HG03439 (cell line): ENCODE data around the gene IL10RA.

Experiments used
- ATAC-seq: cut with Tn5 transposase; IDR thresholded peaks from one replicate; pipeline ENCODE4 v1.9.1; 2021; ENCODE audit warnings: mild to moderate bottlenecking, moderate library complexity; ENCODE audit not compliant: unreplicated experiment

Gene IL10RA

DNA sequence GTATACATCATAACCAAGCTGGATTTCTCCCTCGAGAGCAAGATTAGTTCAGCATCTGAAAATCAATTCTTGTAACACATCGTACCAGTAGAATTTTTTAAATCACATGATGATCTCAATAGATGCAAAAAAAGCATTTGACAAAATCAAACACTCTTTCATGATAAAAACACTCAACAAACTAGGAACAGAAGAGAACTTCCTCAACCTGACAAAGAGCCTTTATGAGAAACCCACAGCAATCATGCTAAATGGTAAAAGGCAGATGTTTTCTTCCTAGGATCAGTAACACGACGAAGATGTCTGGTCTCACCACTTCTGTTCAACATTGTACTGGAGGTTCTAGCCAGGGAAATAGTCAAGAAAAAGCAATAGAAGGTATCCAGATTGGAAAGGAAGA is 56.6 kb downstream of the IL10RA start:
- no peak for ATAC-seq

- ATAC-seq: no peak
These were observed 59.0 kb downstream of the IL10RA start for GRCh38 chr11:118045191-118045590.

DNA sequence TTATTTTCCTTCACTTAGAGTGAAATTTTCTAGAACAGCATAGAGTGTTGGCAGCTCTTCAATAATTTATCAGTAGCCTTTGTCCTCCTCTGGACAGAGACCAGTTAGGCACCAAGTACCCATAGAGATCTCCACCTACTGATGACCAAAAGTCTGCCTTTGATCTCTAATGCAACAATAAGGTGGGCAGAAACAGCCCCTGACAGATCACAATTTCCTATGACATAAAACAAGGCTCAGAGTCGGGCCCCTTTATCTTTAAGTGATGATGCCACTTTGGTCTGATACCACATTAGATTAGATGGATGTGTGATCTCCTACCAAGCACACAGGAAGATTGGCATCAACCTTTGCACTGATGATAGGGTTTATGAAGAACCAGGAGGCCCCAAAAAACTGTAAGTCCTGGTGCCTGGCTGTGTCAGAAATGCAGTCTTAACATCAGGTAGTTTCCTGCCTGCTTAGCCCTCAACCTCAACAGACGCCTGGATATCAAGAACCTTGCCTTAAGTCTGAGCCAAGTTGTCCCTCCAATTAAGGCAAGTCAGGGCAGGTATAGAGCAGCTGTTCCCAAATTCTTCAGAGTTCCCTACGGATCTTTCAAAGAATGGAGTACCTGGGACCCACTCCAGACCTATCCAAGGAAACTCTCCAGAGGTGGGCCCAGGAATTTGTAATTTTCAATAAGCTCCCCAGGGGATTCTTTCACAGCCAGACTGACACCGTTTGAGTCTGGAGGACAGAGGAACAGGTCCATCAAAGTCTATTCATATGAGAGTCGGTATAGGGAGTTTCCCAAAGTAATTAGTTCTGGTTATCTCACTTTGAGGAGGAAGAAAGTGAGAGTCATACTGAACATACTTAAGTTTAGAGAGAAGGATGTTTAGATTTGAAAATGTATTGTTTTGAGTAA is 60.1 kb downstream of the IL10RA start:
- no peak for ATAC-seq

DNA sequence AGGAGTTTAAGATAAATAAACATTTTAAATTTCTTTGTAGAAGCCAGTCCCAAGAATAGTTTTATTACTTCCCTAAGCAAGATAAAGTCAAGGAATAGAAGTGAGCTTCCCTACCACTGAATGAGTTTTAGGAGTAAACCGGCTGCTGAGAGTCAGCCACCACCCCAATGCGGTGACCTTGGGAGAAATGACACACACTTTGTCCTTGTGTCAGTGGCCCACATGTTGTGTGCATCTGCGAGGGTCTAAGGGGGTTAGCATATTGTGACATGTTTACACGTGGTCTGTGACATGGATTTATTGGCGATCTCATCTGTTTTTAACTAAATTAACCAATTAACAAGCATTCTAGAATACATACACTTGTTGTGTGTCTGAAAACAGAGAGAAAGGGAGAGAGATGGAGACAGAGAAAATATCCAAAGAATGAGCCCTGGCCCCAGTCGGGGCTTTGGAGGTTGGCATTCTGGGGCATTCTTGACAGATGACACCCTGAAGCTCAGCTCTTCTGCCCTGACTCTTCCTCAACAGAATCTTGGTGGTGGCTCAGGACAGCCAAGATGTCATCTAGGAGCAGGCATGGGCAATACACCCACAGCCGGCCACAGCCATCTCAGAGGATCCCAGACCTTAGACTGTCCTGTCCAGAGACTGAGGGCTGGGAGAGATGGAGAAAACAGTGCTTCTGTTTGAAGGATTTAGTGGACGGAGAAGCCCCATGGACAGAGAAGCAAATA is 60.9 kb downstream of the IL10RA start:
- ATAC-seq: no peak

DNA sequence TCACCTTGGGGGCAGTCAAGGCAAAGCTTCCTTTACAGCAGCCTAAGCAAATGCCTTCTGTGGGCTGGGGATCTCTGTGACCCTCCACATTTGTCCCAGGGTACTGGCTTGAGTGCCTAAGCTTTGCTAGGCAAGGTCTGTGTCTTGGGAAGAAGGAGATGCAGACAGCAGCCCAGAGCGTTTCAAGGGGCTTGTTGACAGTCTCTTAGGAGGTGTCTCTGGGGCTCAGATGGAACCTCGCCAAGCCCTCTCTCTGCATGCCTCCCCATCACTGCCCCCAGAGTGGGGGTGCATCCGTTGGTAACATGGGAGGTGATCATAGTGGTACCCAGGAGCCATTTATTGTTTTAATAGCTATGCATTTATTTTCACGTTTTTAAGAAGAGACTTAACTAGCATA is 61.6 kb downstream of the IL10RA start:
- ATAC-seq: no peak

DNA sequence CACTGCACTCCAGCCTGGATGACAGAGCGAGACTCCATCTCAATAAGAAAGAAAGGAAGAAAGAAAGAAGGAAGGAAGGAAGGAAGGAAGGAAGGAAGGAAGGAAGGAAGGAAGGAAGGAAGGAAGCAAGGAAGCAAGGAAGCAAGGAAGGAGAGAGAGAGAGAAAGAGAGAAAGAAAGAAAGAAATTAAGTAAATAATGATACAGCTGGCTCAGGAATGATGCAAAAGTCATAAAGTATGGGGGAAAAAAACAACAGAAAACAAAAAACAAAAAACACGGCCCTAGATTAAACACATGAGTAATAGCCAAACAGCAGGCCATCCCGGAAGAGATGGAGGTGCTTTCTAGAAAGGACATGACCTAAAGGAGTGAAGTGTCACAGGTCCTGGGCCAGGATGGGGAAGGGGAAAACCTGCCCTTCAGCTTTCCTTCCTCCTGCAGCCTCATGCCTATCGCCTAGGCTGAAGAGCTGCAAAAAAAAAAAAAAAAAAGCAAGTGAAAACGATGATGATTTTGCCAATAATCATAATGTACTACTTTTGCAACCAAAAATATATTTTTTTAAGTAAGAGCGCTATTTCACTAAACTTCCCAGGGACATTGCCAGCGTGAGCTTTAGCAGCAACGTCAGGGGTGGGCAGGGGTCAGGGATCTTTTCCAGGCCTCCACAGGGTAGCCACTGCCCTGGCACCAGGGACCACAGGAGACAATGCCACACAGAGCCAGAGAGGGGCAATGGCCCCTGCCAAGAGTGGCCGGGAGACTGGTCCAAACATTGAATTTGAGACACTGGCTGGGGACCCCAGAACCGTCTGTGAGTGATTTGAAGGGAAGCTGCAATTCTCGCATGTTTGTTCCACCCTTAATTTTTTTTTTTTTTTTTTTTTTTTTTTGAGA is 62.5 kb downstream of the IL10RA start:
- ATAC-seq: no peak

DNA sequence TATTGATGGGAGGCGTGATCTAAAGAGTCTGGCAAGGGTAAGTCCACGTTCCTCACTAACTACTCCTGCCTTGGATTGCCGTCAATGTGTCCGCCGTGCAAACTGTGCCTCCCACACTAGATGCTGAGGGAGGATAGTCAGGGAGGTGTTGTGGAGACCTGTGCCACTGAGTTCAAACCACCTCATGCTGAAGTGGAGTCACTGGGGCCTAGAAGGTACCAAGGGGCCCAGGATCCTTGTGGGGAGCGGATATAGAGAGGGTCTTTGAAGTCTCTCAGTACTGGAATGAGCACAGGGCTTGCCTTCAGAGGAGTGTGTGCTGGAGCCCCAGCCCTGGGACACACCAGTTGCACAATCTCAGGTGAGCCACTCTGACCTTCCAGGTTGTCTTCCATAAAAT is 63.6 kb downstream of the IL10RA start:
- no peak for ATAC-seq

- ATAC-seq: no peak
These were observed 64.2 kb downstream of the IL10RA start for GRCh38 chr11:118050208-118050891.
